BJ (cell line): ENCODE measurements around the gene MYH11. TPM values are rescaled to one million over a fixed set of nuclear protein-coding genes. Genes with fewer than 3 reads are reported as not detected.
"Not testable (repeated sequence)": the region's sequence is repeated elsewhere in the genome, so short reads cannot be mapped to it uniquely, and the experiment has no call there.

ENCODE experiments used
- CTCF ChIA-PET: fragments of 350-600 bp; formaldehyde crosslinking; extraction: SDS; loops from one replicate; lab custom pipeline; 2021; ENCODE audit warnings: antibody characterized with exemption, inconsistent platforms; lab: Yijun Ruan, JAX
- POLR2A ChIA-PET: fragments of 300-600 bp; sonication (Branson Sonifier 250); formaldehyde crosslinking; extraction: SDS; loops from one replicate; lab custom pipeline; 2021; ENCODE audit warnings: antibody characterized with exemption; lab: Charles Lee
- DNase-seq: peaks from one replicate; pipeline ENCODE4 v3.0.0-alpha.2; 2011; ENCODE audit warnings: low read depth
- H3K27me3 ChIP-seq: 2 replicates; pipeline ENCODE4 v1.6.0; 2011; ENCODE audit warnings: low read length; ENCODE audit not compliant: control insufficient read depth, insufficient read depth
- H3K36me3 ChIP-seq: 2 replicates; pipeline ENCODE4 v1.5.1; 2011; ENCODE audit warnings: low read length; ENCODE audit not compliant: control insufficient read depth, insufficient read depth
- H3K4me3 ChIP-seq: 2 replicates; pipeline ENCODE4 v1.5.1; 2011; ENCODE audit warnings: low read depth, mild to moderate bottlenecking, control low read depth, low read length
- polyA plus RNA-seq: library from polyadenylated mRNA; depleted of rRNA; stranded (reverse); fragments of >200 nt; gene quantifications from 2 replicates; pipeline ENCODE4 v1.2.3, GENCODE V29; 2011
- TF ChIP-seq, protein P1 (sequence below): IDR thresholded peaks from 2 replicates; pipeline ENCODE4 v1.5.1; 2011; ENCODE audit warnings: low read depth, mild to moderate bottlenecking, control low read depth, inconsistent platforms, low read length, moderate library complexity; ENCODE audit not compliant: insufficient read depth

The MYH11 gene
- polyA plus RNA-seq, 1 experiment: 0.27 TPM

DNA sequence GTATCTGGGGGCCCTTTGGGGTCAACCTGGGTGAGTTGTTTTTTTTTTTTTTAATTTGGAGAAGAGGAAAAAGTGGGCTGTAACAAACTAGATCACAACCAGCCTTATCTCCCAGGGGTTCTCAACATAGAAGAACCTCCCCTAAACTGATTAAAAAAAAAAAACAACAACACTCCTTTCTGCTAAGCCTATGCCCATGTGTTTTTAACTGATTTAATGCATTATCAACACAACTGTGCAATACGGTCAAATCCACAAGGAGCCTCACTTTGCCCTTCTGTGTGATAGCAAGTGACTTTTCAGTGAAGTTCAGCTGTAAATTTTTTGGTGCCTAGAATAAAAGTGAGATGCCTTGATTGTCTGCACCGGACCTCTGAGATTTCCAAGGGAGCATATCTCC lies 646 bp downstream of the MYH11 start:
- TF ChIP-seq, protein P1, sequence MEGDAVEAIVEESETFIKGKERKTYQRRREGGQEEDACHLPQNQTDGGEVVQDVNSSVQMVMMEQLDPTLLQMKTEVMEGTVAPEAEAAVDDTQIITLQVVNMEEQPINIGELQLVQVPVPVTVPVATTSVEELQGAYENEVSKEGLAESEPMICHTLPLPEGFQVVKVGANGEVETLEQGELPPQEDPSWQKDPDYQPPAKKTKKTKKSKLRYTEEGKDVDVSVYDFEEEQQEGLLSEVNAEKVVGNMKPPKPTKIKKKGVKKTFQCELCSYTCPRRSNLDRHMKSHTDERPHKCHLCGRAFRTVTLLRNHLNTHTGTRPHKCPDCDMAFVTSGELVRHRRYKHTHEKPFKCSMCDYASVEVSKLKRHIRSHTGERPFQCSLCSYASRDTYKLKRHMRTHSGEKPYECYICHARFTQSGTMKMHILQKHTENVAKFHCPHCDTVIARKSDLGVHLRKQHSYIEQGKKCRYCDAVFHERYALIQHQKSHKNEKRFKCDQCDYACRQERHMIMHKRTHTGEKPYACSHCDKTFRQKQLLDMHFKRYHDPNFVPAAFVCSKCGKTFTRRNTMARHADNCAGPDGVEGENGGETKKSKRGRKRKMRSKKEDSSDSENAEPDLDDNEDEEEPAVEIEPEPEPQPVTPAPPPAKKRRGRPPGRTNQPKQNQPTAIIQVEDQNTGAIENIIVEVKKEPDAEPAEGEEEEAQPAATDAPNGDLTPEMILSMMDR: no peak
- CTCF ChIA-PET: interaction anchor here (1.1 kb wide), 1 partner anchor 34 kb away, joined by 3 read pairs; no protein-coding TSS in a partner anchor
- DNase-seq: no peak
- Histone ChIP-seq H3K27me3 (peaks cover 29% of the 10 kb centered on the region), H3K4me3 (no peak overlapping the region), H3K36me3 (no peaks in the 10 kb centered on the region)
- POLR2A ChIA-PET: no interaction called here

DNA sequence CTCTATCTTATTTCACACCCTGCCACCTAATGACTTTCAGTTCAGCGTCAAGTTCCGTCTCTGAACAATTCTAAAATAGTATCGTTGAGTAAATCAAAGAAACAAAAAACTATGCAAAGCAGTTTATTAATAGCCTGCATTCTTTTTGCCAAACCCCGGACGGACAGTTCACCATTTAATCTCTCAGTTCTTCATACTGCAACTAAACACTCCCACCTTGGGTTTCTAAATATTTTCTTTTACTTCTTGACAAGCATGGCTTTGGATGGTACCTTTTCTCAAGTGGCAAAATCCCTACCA lies 1.2 kb downstream of the MYH11 start:
- Histone ChIP-seq H3K36me3 (no peaks in the 10 kb centered on the region), H3K4me3 (no peak overlapping the region), H3K27me3 (peaks cover 30% of the 10 kb centered on the region)
- POLR2A ChIA-PET: no interaction called here
- TF ChIP-seq, protein P1: no peak
- CTCF ChIA-PET: no interaction called here
- DNase-seq: no peak

DNA sequence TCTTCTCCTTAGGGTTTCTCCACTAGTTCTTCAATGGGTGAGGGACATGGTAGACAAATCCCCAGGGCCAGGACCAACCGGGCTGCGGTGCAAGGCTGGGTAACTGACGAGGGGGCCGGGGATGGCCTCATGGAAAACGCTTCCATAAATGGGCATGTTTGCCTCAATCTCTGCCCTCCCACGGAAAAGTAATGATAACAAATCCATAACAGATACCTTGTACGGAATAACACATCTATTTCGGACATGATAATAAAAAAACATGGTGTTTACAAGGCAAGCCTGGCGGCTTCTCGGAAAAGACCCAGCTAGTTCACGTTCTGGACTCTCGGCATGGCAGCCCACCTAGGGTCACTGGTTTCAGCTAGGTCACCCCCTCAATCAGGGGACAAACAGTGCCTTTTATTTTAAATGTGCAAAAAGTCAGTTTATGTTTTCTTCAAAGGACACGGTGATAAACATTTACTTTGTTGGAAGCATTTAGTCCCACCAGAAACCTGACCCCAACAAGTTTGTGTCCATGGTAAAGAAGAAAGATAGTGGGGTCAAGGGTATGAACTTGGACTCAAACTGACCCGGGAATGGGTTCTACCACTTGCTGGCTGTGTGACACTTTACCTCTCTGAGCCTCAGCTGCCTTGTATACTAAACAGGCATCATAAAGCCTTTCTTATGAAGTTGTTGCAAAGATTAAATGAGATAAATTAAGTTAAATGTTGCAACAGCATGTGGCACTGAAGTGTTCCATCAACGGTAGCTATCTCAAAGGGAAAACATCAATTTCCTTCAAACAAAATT lies 1.7 kb downstream of the MYH11 start:
- POLR2A ChIA-PET: no interaction called here
- Histone ChIP-seq H3K4me3 (no peak overlapping the region), H3K36me3 (no peaks in the 10 kb centered on the region), H3K27me3 (peaks cover 30% of the 10 kb centered on the region)
- TF ChIP-seq, protein P1: no peak
- DNase-seq: no peak
- CTCF ChIA-PET: no interaction called here

DNA sequence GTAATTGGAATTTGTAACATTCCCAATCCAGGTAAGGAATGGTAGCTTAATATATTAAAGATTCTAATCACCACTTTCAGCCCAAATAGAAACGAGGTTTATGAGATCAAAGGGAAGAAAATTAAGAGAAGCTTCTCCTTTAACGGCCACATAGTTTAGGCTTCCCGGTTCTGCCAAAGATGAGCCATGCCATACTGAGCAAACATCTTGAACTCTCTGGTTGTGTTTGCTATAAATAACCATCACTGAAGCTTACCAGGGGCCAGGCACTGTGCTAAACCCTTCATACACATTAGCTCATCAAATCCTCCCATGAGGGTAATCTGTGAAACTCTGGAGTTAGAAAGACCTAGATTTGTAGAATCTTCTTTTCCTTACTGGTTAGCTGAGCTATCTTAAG lies 2.8 kb downstream of the MYH11 start:
- Histone ChIP-seq H3K27me3 (peaks cover 30% of the 10 kb centered on the region), H3K4me3 (no peak overlapping the region), H3K36me3 (no peaks in the 10 kb centered on the region)
- ChIA-PET CTCF (interaction anchor here (0.7 to 1.2 kb wide), 2 partner anchors 14 to 21 kb away, joined by 3 read pairs; no protein-coding TSS in a partner anchor), POLR2A (interaction anchor here (0.8 kb wide), 1 partner anchor 9 kb away, joined by 34 read pairs; no protein-coding TSS in a partner anchor)
- TF ChIP-seq, protein P1: no peak
- no peak for DNase-seq

DNA sequence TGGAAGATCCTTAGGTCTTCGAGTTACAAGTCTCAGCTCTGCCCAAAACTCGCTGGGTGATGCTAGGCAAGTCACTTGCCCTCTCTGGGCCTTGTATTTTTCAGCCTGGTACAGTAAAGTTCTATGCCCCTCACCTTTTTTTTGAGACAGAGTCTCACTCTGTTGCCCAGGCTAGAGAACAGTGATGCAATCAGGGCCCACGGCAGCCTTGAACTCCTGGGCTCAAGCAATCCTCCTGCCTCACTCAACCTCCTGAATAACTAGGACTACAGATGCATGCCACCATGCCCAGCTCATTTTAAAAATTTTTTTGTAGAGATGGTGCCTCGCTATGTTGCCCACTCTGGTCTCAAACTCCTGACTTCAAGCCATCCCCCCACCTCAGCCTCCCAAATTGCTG lies 3.8 kb downstream of the MYH11 start:
- peaks cover 34% of the 10 kb centered on the region for H3K27me3 ChIP-seq
- CTCF ChIA-PET: interaction anchor here (1.2 kb wide), 1 partner anchor 22 kb away, joined by 3 read pairs; no protein-coding TSS in a partner anchor
- POLR2A ChIA-PET: no interaction called here

DNA sequence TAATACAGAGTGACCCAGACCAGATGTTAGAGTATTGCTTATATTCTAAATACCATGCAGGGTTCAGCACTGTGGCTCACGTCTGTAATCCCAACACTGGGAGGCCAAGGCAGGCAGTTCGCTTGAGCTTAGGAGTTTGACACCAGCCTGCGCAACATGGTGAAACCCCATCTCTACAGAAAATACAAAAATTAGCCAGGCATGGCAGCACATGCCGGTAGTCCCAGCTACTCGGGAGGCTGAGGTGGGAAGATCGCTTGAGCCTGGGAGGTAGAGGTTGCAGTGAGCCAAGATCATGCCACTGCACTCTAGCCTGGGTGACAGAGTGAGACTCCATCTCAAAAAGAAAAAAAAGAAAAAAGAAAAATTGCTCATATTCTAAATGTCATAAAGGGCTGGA lies 6.3 kb downstream of the MYH11 start:
- H3K27me3 ChIP-seq: peaks cover 21% of the 10 kb centered on the region
- H3K4me3 ChIP-seq, POLR2A ChIA-PET, H3K36me3 ChIP-seq, DNase-seq: not testable (repeated sequence)
- CTCF ChIA-PET: interaction anchor here (1.2 to 1.4 kb wide), 2 partner anchors 24 to 27 kb away, joined by 3 to 7 read pairs; no protein-coding TSS in a partner anchor

More for the DNA sequence above, 3.8 kb downstream of the MYH11 start:
- Histone ChIP-seq H3K4me3 (no peak overlapping the region), H3K36me3 (no peaks in the 10 kb centered on the region)
- TF ChIP-seq, protein P1: no peak
- no peak for DNase-seq
